GM12864 (cell line): ENCODE measurements around the gene CDC42BPA.

Experiments
- DNase-seq: peaks from one replicate; pipeline ENCODE4 v3.0.0-alpha.2; 2011; ENCODE audit warnings: low read depth
- H3K4me3 ChIP-seq: 2 replicates; pipeline ENCODE4 v1.5.1; 2011; ENCODE audit warnings: mild to moderate bottlenecking, low read depth, low read length, control low read depth
- TF ChIP-seq, protein P1 (sequence below): IDR thresholded peaks from 2 replicates; pipeline ENCODE4 v1.5.1; 2011; ENCODE audit warnings: low read depth, mild to moderate bottlenecking, moderate library complexity, low read length, control low read depth, inconsistent platforms; ENCODE audit errors: missing control alignments

The CDC42BPA gene

DNA sequence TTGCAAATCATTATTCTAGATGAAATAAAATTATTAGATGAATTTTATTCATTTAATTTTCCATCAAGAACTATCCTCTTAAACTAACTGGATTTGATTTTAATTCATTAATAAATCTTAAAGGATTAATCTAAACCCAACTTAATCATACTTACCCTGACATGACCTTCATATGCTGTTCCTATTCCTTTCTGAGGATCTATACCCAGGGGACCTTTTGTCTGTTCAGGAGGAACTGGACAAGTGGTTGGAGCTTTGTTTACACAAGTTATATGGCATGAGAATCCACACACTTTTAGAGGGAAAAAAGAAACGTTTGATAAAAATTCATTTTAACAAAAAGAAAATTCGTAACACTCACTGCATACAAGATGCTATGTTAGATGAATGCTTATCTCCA, 283.0 kb downstream of the CDC42BPA start:
- TF ChIP-seq, protein P1, sequence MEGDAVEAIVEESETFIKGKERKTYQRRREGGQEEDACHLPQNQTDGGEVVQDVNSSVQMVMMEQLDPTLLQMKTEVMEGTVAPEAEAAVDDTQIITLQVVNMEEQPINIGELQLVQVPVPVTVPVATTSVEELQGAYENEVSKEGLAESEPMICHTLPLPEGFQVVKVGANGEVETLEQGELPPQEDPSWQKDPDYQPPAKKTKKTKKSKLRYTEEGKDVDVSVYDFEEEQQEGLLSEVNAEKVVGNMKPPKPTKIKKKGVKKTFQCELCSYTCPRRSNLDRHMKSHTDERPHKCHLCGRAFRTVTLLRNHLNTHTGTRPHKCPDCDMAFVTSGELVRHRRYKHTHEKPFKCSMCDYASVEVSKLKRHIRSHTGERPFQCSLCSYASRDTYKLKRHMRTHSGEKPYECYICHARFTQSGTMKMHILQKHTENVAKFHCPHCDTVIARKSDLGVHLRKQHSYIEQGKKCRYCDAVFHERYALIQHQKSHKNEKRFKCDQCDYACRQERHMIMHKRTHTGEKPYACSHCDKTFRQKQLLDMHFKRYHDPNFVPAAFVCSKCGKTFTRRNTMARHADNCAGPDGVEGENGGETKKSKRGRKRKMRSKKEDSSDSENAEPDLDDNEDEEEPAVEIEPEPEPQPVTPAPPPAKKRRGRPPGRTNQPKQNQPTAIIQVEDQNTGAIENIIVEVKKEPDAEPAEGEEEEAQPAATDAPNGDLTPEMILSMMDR, result no peak
- no peak for DNase-seq

DNA sequence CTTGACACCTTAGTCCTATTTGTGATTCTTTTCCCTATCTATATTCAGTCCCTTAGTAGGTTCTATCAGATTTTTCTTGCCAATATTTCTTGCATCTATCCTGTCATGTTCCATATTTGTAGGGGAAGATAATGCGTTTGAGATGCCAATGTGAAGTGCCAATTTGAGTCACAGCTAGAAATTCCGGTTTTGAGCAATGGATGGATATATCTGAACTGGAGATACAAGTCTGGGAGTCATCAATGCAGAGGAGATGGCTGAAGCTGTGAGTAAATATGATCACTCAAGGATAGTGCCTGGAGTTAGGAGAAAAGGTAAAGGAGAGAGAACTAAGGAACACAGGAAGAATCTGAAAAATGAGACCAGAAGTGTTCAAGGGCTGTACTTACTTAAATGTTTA, 284.4 kb downstream of the CDC42BPA start:
- H3K4me3 ChIP-seq, result no peak overlapping the region

More for the DNA sequence above, 283.0 kb downstream of the CDC42BPA start:
- H3K4me3 ChIP-seq, result no peak overlapping the region

DNA sequence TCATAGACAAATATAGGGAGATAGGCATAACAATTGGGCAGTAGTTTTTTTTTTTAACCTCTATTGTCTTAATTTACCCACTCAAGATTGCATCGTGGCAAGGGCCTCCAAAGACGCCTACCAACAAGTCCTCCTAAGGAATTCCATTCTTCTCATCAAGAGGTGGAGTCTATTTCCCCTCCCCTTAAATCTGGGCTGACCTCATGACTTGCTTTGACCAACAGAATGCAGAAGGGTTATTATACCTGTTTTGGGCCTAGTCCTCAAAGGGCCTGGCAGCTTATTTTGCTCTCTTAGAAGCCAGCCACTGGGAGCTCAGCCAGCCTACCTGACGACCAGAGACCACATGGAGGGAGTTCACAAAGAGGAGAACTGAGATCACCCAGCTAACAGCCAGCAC, 285.9 kb downstream of the CDC42BPA start:
- no peak for DNase-seq
- TF ChIP-seq, protein P1, result no peak
- H3K4me3 ChIP-seq, result no peak overlapping the region

More for the DNA sequence above, 284.4 kb downstream of the CDC42BPA start:
- no peak for DNase-seq
- TF ChIP-seq, protein P1, result no peak

DNA sequence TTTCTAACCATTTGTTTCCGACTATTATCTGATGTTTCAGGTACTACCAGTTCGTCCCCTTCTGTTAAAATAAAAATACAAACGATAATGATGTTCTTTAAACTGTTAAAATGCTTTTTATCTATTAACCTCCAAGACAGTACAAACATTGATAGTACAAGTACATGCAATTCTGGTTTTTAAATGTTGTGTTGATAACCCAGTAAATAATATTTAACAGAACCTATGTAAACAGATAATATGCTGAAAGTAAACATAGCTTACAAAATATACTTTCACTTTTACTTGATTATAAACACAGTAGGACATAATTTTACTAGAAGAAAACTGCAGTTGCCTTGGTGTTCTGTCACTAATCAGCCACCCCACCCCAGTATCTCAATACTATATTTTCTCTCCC, 301.3 kb downstream of the CDC42BPA start:
- TF ChIP-seq, protein P1, result no peak
- H3K4me3 ChIP-seq, result no peak overlapping the region
- DNase-seq, result no peak

DNA sequence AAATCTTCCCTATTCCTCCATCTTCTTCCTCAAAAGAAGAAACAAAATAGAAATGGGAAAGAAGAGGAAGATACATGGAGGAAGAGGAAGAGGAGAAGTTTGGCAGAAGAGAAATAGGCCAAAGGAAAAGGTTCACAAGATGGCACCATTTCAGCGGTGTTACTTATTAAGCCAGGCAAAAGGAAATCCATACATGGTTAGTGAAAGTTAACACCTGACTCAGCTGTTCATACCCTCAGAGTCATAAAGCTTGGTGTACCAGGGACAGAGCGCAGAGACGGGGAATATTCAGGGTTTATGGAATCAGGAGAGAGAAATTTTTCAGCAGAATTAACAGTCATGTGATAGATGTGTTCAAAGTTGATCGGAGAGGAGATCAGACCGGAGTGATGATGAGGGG, 307.6 kb downstream of the CDC42BPA start:
- DNase-seq, result no peak
- TF ChIP-seq, protein P1, result no peak
- no peak overlapping the region for H3K4me3 ChIP-seq

DNA sequence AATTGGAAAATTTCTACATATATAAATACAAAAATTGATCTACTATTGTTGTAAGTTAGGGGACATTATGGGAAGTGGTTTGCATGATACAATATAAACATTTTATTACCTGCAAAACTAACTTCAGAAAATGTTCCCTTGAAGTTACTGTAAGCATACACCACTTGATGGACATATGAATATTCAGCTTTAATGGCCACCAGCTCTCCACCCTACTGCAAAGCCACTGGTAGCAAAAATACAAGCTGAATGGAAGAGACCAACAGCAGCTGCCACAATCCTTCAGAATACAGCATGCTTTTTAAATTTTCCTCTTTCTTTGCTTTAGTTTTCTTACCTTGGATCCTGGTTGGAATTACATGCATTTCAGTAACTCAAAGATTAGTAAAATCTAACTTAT, 308.4 kb downstream of the CDC42BPA start:
- DNase-seq, result no peak
- no peak overlapping the region for H3K4me3 ChIP-seq
- TF ChIP-seq, protein P1, result no peak

DNA sequence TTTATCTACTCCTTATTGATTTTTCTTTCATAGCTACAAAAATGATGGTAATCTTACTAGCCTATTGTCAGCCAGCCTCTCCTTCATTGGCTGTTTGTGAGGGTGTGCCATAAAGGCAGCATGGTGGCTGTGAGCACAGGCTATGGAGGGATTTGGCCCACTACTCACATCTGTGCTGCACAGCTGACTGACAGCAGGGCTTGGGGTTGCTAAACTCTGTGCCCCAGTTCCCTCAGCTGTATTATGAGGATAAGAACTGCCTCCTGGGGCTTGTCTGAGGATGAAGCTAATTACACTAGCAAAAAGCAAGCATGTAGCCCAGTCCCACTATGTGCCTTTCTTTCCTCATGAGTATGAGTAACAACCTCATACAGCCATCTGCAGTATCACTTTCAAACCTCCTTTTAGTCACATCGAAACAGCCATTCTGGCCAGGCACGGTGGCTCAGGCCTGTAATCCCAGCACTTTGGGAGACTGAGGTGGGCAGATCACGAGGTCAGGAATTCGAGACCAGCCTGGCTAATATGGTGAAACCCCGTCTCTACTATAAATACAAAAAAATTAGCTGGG, 312.0 kb downstream of the CDC42BPA start:
- no peak overlapping the region for H3K4me3 ChIP-seq
- TF ChIP-seq, protein P1, result no peak
- no peak for DNase-seq
